ENCODE results near the gene NTF4.

DNA sequence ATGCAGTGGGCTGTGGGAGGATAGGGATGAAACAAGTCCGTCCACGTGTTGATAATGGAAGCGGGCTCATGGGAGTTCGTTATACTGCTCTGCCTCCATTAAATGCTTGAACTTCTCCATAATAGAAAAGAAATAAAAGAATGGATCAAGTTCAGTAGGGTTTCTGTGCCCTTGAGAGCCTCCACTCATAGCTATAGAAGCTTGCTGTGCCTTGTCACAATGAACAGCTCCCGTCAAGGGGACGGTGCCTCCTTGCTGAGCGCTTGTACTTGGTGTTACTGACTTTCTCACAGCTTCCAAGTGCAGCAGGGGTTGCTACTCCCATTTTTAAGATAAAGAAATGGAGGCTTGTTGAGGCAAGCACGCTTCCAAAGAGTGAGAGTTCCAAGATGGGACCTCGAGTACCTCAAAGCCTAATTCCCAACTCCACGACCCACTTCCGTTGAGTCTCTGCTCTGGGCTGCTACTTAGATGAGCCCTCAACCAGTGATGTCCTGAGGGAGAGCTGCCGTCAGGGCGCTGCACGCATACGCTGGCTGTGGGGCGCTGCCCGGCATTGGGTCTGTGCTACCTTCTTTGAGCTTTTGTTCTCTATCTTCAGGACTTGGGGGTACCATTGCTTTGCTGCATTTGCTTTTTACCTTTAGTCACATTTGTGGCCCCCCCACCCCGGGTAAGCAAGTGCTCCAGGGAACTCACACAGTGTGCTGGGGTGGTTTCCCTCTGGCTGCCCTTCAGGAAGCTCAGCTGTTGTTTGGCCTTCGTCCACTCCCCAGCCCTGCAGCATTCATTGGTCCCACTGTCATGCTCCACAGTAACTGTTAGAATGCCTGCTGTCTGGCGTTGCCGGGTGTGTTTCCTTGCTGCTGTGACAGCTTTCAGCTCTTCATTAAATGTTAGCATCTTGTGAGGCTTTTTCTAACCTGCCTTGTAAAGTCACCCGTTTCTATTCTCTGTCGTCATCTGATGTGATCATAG, 30.2 kb upstream of the NTF4 start:
- no peak for TF ChIP-seq SIN3A (IDR thresholded peaks at IDR 0.05; ENCODE audit: borderline replicate concordance, low read depth, low read length)
- TF ChIP-seq MEF2A (IDR thresholded peaks at IDR 0.05; ENCODE audit: borderline replicate concordance, low read depth): no peak
- TF ChIP-seq GABPA (IDR thresholded peaks at IDR 0.05; ENCODE audit: low read depth): no peak
- TF ChIP-seq RFX5 (IDR thresholded peaks at IDR 0.05; ENCODE audit: low read length): no peak
- TF ChIP-seq FOXM1 (IDR thresholded peaks at IDR 0.05; ENCODE audit: low read depth): no peak
- TF ChIP-seq, protein P1, sequence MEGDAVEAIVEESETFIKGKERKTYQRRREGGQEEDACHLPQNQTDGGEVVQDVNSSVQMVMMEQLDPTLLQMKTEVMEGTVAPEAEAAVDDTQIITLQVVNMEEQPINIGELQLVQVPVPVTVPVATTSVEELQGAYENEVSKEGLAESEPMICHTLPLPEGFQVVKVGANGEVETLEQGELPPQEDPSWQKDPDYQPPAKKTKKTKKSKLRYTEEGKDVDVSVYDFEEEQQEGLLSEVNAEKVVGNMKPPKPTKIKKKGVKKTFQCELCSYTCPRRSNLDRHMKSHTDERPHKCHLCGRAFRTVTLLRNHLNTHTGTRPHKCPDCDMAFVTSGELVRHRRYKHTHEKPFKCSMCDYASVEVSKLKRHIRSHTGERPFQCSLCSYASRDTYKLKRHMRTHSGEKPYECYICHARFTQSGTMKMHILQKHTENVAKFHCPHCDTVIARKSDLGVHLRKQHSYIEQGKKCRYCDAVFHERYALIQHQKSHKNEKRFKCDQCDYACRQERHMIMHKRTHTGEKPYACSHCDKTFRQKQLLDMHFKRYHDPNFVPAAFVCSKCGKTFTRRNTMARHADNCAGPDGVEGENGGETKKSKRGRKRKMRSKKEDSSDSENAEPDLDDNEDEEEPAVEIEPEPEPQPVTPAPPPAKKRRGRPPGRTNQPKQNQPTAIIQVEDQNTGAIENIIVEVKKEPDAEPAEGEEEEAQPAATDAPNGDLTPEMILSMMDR (IDR thresholded peaks at IDR 0.05): no peak
- no peak for TF ChIP-seq RXRA (IDR thresholded peaks at IDR 0.05; ENCODE audit: borderline replicate concordance, low read depth)
- no peak for TF ChIP-seq EP300 (IDR thresholded peaks at IDR 0.05; ENCODE audit: borderline replicate concordance in 1 of 2, low read depth in 1 of 2, low read length in 1 of 2)
- no peak for TF ChIP-seq POLR2AphosphoS5 (IDR thresholded peaks at IDR 0.05; ENCODE audit: low read depth, low read length)

Measured in SK-N-SH (cell line).